ENCODE results near the gene CCM2. TPM values are rescaled to one million over a fixed set of nuclear protein-coding genes. Genes with fewer than 3 reads are reported as not detected.

Gene CCM2
- total RNA-seq, 2 experiments from 2014 or later, result 58.9 to 89.1 TPM

GRCh38 chr7:45068236-45069023, 68.4 kb downstream of the CCM2 start:
- DNase-seq (ENCODE audit: low spot score), result no peak
- intact Hi-C loops (cut with micrococcal nuclease; ENCODE audit: unreplicated experiment), result no loop called here
- no peak overlapping the region for H2AFZ ChIP-seq (ENCODE audit: low read length)
- TF ChIP-seq CTCF (conservative IDR thresholded peaks at IDR 0.05; ENCODE audit: low read length) (no peak), EZH2phosphoT487 (IDR thresholded peaks at IDR 0.05; ENCODE audit: borderline replicate concordance, low read depth, low read length) (no peak)
- peaks cover 6% of the 10 kb centered on the region; the same call in 1 of the 2 replicates for H3K79me2 ChIP-seq (ENCODE audit: insufficient read depth, low read depth, low read length)
- H3K9me3 ChIP-seq (ENCODE audit: low read length), result no peaks in the 10 kb centered on the region
- H3K4me2 ChIP-seq (ENCODE audit: low read length), result no peak overlapping the region
- no peak overlapping the region for H3K27ac ChIP-seq (ENCODE audit: low read depth, low read length, poor library complexity, severe bottlenecking)
- peaks cover 96% of the 10 kb centered on the region for H3K36me3 ChIP-seq (ENCODE audit: insufficient read depth, low read length)
- H3K9me2 ChIP-seq (ENCODE audit: insufficient read depth, low read length), result no peaks in the 10 kb centered on the region
- H3K4me1 ChIP-seq (ENCODE audit: insufficient read depth, low read length, poor library complexity, severe bottlenecking), result no peaks in the 10 kb centered on the region
- H3K4me3 ChIP-seq (ENCODE audit: low read depth, low read length, poor library complexity, severe bottlenecking), result no peak overlapping the region
- 0 out of 2 replicates have a peak, but pooled peaks cover 5% of the 10 kb centered on the region for H4K20me1 ChIP-seq (ENCODE audit: insufficient read depth, low read length)
- CTCF ChIA-PET (ENCODE audit: unreplicated experiment), result no interaction called here
- POLR2A ChIA-PET, result interaction anchor here (0.7 to 1.1 kb wide), 2 partner anchors 41 to 49 kb away, joined by 3 to 4 read pairs; no protein-coding TSS in a partner anchor
- no TSS peak for BruUV-seq (replicated peaks)

- H3K4me1 ChIP-seq (ENCODE audit: insufficient read depth, low read length, poor library complexity, severe bottlenecking), result no peaks in the 10 kb centered on the region
- no peaks in the 10 kb centered on the region for H3K79me2 ChIP-seq (ENCODE audit: insufficient read depth, low read depth, low read length)
- H3K4me2 ChIP-seq (ENCODE audit: low read length), result no peak overlapping the region
- H4K20me1 ChIP-seq (ENCODE audit: insufficient read depth, low read length), result no peaks in the 10 kb centered on the region
- TF ChIP-seq EZH2phosphoT487 (IDR thresholded peaks at IDR 0.05; ENCODE audit: borderline replicate concordance, low read depth, low read length) (no peak), CTCF (conservative IDR thresholded peaks at IDR 0.05; ENCODE audit: low read length) (0 out of 2 replicates have a peak, but pooled peaks have one; percentile 15)
- BruUV-seq (replicated peaks), result no TSS peak
- no peak overlapping the region for H3K27ac ChIP-seq (ENCODE audit: low read depth, low read length, poor library complexity, severe bottlenecking)
- intact Hi-C loops (cut with micrococcal nuclease; ENCODE audit: unreplicated experiment), result no loop called here
- H3K9me2 ChIP-seq (ENCODE audit: insufficient read depth, low read length), result no peaks in the 10 kb centered on the region
- H3K36me3 ChIP-seq (ENCODE audit: insufficient read depth, low read length), result peaks cover 96% of the 10 kb centered on the region
- no peak for DNase-seq (ENCODE audit: low spot score)
- CTCF ChIA-PET (ENCODE audit: unreplicated experiment), result no interaction called here
- no peak overlapping the region for H3K4me3 ChIP-seq (ENCODE audit: low read depth, low read length, poor library complexity, severe bottlenecking)
- POLR2A ChIA-PET, result interaction anchor here (0.8 to 1.1 kb wide), 2 partner anchors 42 to 66 kb away, joined by 3 read pairs; no protein-coding TSS in a partner anchor
- no peaks in the 10 kb centered on the region for H3K9me3 ChIP-seq (ENCODE audit: low read length)
- H2AFZ ChIP-seq (ENCODE audit: low read length), result no peak overlapping the region
These were observed 69.6 kb downstream of the CCM2 start for GRCh38 chr7:45069444-45070253.
